Measurements from ENCODE around the gene DPP8. TPM values are rescaled to one million over a fixed set of nuclear protein-coding genes. Genes with fewer than 3 reads are reported as not detected.

DPP8 gene
- polyA plus RNA-seq, 1 donor: 35.0 TPM

GRCh38 chr15:65413760-65414144 is 103.7 kb downstream of the DPP8 start:
- H3K27me3 ChIP-seq (ENCODE audit: control insufficient read depth, insufficient read depth, low read length): no peaks in the 10 kb centered on the region
- H3K9me3 ChIP-seq (ENCODE audit: control insufficient read depth, low read depth, low read length): no peaks in the 10 kb centered on the region
- peaks cover 12% of the 10 kb centered on the region for H3K4me1 ChIP-seq (ENCODE audit: control insufficient read depth, insufficient read depth, low read length)
- H3K4me3 ChIP-seq (ENCODE audit: low read length): no peak overlapping the region
- no peak for DNase-seq
- WGBS (ENCODE audit: insufficient coverage, low lambda C conversion rate): no CpG with 5 or more reads among the region's 6 CpGs
- no peaks in the 10 kb centered on the region for H3K36me3 ChIP-seq (ENCODE audit: control insufficient read depth, insufficient read depth, low read length)
- no peak overlapping the region for H3K27ac ChIP-seq (ENCODE audit: low read length)

- DNase-seq: no peak
- H3K27me3 ChIP-seq (ENCODE audit: control insufficient read depth, insufficient read depth, low read length): no peaks in the 10 kb centered on the region
- H3K9me3 ChIP-seq (ENCODE audit: control insufficient read depth, low read depth, low read length): no peaks in the 10 kb centered on the region
- H3K27ac ChIP-seq (ENCODE audit: low read length): no peak overlapping the region
- H3K4me1 ChIP-seq (ENCODE audit: control insufficient read depth, insufficient read depth, low read length): peaks cover 12% of the 10 kb centered on the region
- H3K4me3 ChIP-seq (ENCODE audit: low read length): no peak overlapping the region
- H3K36me3 ChIP-seq (ENCODE audit: control insufficient read depth, insufficient read depth, low read length): no peaks in the 10 kb centered on the region
These were observed 104.3 kb downstream of the DPP8 start for GRCh38 chr15:65413051-65413759.

- no peak overlapping the region for H3K4me3 ChIP-seq (ENCODE audit: low read length)
- no peak for DNase-seq
- peaks cover 12% of the 10 kb centered on the region for H3K4me1 ChIP-seq (ENCODE audit: control insufficient read depth, insufficient read depth, low read length)
- WGBS (ENCODE audit: insufficient coverage, low lambda C conversion rate): no CpG with 5 or more reads among the region's 1 CpG
- H3K36me3 ChIP-seq (ENCODE audit: control insufficient read depth, insufficient read depth, low read length): no peaks in the 10 kb centered on the region
- H3K27me3 ChIP-seq (ENCODE audit: control insufficient read depth, insufficient read depth, low read length): no peaks in the 10 kb centered on the region
- H3K9me3 ChIP-seq (ENCODE audit: control insufficient read depth, low read depth, low read length): no peaks in the 10 kb centered on the region
- H3K27ac ChIP-seq (ENCODE audit: low read length): no peak overlapping the region
These were observed 104.9 kb downstream of the DPP8 start for GRCh38 chr15:65412556-65412955.

DNA sequence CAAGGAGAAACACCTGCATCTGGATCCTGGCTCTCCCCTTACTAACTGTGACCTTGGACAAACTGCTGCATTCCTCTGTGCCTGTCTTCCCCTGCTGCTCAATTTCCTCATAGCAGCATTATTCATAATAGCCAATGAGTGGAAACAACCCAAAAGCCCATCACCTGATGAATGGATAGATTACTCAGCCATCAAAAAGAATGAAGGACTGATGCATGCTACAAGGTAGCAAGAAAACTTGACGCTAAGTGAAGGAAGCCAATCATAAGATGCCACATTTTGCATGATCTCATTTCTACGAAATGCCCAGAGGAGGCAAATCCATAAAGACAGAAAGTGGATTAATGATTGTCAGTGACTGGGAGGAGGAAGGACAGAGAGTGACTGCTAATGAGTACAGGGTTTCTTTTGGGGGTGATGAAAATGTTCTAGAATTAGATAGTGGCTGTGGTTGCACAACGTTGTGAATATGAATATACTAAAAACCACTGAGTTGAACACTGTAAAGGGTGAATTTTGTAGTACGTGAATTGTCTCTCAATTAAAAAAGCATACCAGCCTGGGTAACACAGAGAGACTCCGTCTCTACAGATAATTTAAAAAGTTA is 105.9 kb downstream of the DPP8 start:
- WGBS (ENCODE audit: insufficient coverage, low lambda C conversion rate): 75% methylated on average over 4 of the region's 5 CpGs
- H3K4me3 ChIP-seq (ENCODE audit: low read length): no peak overlapping the region
- DNase-seq: no peak
- H3K9me3 ChIP-seq (ENCODE audit: control insufficient read depth, low read depth, low read length): no peaks in the 10 kb centered on the region
- H3K36me3 ChIP-seq (ENCODE audit: control insufficient read depth, insufficient read depth, low read length): no peaks in the 10 kb centered on the region
- H3K27ac ChIP-seq (ENCODE audit: low read length): no peak overlapping the region
- no peaks in the 10 kb centered on the region for H3K27me3 ChIP-seq (ENCODE audit: control insufficient read depth, insufficient read depth, low read length)
- H3K4me1 ChIP-seq (ENCODE audit: control insufficient read depth, insufficient read depth, low read length): peaks cover 12% of the 10 kb centered on the region

- H3K27me3 ChIP-seq (ENCODE audit: control insufficient read depth, insufficient read depth, low read length): no peaks in the 10 kb centered on the region
- WGBS (ENCODE audit: insufficient coverage, low lambda C conversion rate): no CpG with 5 or more reads among the region's 10 CpGs
- peaks cover 12% of the 10 kb centered on the region for H3K4me1 ChIP-seq (ENCODE audit: control insufficient read depth, insufficient read depth, low read length)
- no peaks in the 10 kb centered on the region for H3K36me3 ChIP-seq (ENCODE audit: control insufficient read depth, insufficient read depth, low read length)
- no peak overlapping the region for H3K4me3 ChIP-seq (ENCODE audit: low read length)
- H3K9me3 ChIP-seq (ENCODE audit: control insufficient read depth, low read depth, low read length): no peaks in the 10 kb centered on the region
- no peak overlapping the region for H3K27ac ChIP-seq (ENCODE audit: low read length)
- DNase-seq: no peak
These were observed 106.5 kb downstream of the DPP8 start for GRCh38 chr15:65410972-65411371.

DNA sequence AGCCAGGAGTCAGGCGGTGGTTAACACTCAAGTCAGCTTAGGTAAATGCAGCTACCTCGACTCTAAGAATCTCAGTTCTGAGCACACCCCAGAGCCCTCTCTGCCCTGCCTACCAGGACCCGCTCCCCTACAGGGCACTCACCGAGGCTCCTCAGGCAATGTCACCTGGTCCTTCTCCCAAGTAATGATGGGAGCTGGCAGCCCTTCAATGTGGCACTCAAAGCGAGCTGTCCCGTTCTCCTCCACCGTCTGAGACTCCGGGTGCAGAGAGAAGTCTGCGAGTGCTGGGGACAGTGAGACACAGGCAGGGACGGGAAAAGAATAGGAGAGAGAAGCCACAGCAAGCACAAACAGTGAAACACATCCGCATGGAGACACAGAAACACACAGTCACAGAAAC is 107.5 kb downstream of the DPP8 start:
- H3K27ac ChIP-seq (ENCODE audit: low read length): no peak overlapping the region
- no peaks in the 10 kb centered on the region for H3K27me3 ChIP-seq (ENCODE audit: control insufficient read depth, insufficient read depth, low read length)
- H3K4me1 ChIP-seq (ENCODE audit: control insufficient read depth, insufficient read depth, low read length): peaks cover 4% of the 10 kb centered on the region
- no peaks in the 10 kb centered on the region for H3K36me3 ChIP-seq (ENCODE audit: control insufficient read depth, insufficient read depth, low read length)
- no peak for DNase-seq
- H3K4me3 ChIP-seq (ENCODE audit: low read length): no peak overlapping the region
- H3K9me3 ChIP-seq (ENCODE audit: control insufficient read depth, low read depth, low read length): no peaks in the 10 kb centered on the region
- WGBS (ENCODE audit: insufficient coverage, low lambda C conversion rate): no CpG with 5 or more reads among the region's 11 CpGs

- no peak for DNase-seq
These were observed 108.4 kb downstream of the DPP8 start for GRCh38 chr15:65409036-65409631.

GRCh38 chr15:65408324-65409035 is 109.0 kb downstream of the DPP8 start:
- no peaks in the 10 kb centered on the region for H3K9me3 ChIP-seq (ENCODE audit: control insufficient read depth, low read depth, low read length)
- no peaks in the 10 kb centered on the region for H3K27me3 ChIP-seq (ENCODE audit: control insufficient read depth, insufficient read depth, low read length)
- no peak overlapping the region for H3K27ac ChIP-seq (ENCODE audit: low read length)
- WGBS (ENCODE audit: insufficient coverage, low lambda C conversion rate): no CpG with 5 or more reads among the region's 7 CpGs
- peaks cover under 1% of the 10 kb centered on the region for H3K4me1 ChIP-seq (ENCODE audit: control insufficient read depth, insufficient read depth, low read length)
- no peaks in the 10 kb centered on the region for H3K36me3 ChIP-seq (ENCODE audit: control insufficient read depth, insufficient read depth, low read length)
- DNase-seq: no peak
- H3K4me3 ChIP-seq (ENCODE audit: low read length): no peak overlapping the region

More at GRCh38 chr15:65409036-65409631, 108.4 kb downstream of the DPP8 start:
- Histone ChIP-seq H3K36me3 (ENCODE audit: control insufficient read depth, insufficient read depth, low read length) (no peaks in the 10 kb centered on the region), H3K4me1 (ENCODE audit: control insufficient read depth, insufficient read depth, low read length) (peaks cover 3% of the 10 kb centered on the region), H3K4me3 (ENCODE audit: low read length) (no peak overlapping the region), H3K9me3 (ENCODE audit: control insufficient read depth, low read depth, low read length) (no peaks in the 10 kb centered on the region), H3K27me3 (ENCODE audit: control insufficient read depth, insufficient read depth, low read length) (no peaks in the 10 kb centered on the region), H3K27ac (ENCODE audit: low read length) (no peak overlapping the region)
- WGBS (ENCODE audit: insufficient coverage, low lambda C conversion rate): no CpG with 5 or more reads among the region's 7 CpGs

- Histone ChIP-seq H3K27me3 (ENCODE audit: control insufficient read depth, insufficient read depth, low read length) (no peaks in the 10 kb centered on the region), H3K9me3 (ENCODE audit: control insufficient read depth, low read depth, low read length) (no peaks in the 10 kb centered on the region), H3K27ac (ENCODE audit: low read length) (no peak overlapping the region), H3K36me3 (ENCODE audit: control insufficient read depth, insufficient read depth, low read length) (no peaks in the 10 kb centered on the region), H3K4me3 (ENCODE audit: low read length) (no peak overlapping the region), H3K4me1 (ENCODE audit: control insufficient read depth, insufficient read depth, low read length) (peaks cover under 1% of the 10 kb centered on the region)
- DNase-seq: no peak
- WGBS (ENCODE audit: insufficient coverage, low lambda C conversion rate): 83% methylated on average over 2 of the region's 10 CpGs
These were observed 111.0 kb downstream of the DPP8 start for GRCh38 chr15:65406424-65407000.

- Histone ChIP-seq H3K9me3 (ENCODE audit: control insufficient read depth, low read depth, low read length) (no peaks in the 10 kb centered on the region), H3K36me3 (ENCODE audit: control insufficient read depth, insufficient read depth, low read length) (no peaks in the 10 kb centered on the region), H3K4me3 (ENCODE audit: low read length) (no peak overlapping the region), H3K27me3 (ENCODE audit: control insufficient read depth, insufficient read depth, low read length) (no peaks in the 10 kb centered on the region), H3K4me1 (ENCODE audit: control insufficient read depth, insufficient read depth, low read length) (peaks cover 7% of the 10 kb centered on the region), H3K27ac (ENCODE audit: low read length) (no peak overlapping the region)
- WGBS (ENCODE audit: insufficient coverage, low lambda C conversion rate): no CpG with 5 or more reads among the region's 7 CpGs
- no peak for DNase-seq
These were observed 111.6 kb downstream of the DPP8 start for GRCh38 chr15:65405791-65406423.

Data from large intestine (tissue), 3 donors.